Erythroblast (primary cell): ENCODE measurements around the gene CXXC1.
"Not testable (repeated sequence)": the region's sequence is repeated elsewhere in the genome, so short reads cannot be mapped to it uniquely, and the experiment has no call there.

Experiments
- GATA1 ChIP-seq: IDR thresholded peaks from 2 replicates; pipeline ENCODE4 v1.6.1; 2011; ENCODE audit warnings: low read depth, mild to moderate bottlenecking, control low read depth, low read length, moderate library complexity
- POLR2A ChIP-seq: IDR thresholded peaks from 2 replicates; pipeline ENCODE4 v1.6.1; 2011; ENCODE audit warnings: mild to moderate bottlenecking, low read length

DNA sequence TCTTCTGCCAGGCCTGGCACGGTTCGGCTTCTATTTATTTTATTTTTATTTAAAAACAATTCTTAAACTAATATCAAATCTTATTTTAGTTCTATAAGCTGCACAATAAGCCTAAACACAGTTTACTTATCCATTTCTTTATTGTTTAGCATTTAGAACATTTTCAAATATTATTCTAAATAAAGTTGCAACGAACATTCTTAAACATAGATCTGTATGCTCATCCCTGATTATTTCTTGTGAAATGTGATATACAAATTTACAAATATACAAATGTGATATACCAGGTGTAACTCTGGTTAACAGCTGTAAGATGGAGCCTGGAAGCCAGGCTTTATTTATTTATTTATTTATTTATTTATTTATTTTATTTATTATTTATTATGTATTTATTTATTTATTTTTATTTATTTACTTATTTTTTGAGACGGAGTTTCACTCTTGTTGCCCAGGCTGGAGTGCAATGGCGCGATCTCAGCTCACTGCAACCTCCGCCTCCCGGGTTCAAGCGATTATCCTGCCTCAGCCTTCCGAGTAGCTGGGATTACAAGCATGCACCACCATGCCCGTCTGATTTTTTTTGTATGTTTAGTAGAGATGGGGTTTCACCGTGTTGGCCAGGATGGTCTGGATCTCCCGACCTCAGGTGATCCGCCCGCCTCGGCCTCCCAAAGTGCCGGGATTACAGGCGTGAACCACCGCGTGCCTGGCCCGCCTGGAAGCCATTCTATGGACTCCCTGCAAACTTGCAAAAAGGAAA lies 1.0 kb upstream of the CXXC1 start:
- not testable (repeated sequence) for TF ChIP-seq POLR2A, GATA1
